GM12878 (cell line): ENCODE measurements around the gene ENOX1. TPM values are rescaled to one million over a fixed set of nuclear protein-coding genes. Genes with fewer than 3 reads are reported as not detected.

Source experiments
- ATAC-seq: fragments of 200-7000 bp; cut with Tn5 transposase; 3 replicates; pipeline ENCODE4 v1.9.1; 2020; ENCODE audit warnings: mild to moderate bottlenecking, moderate library complexity
- BruUV-seq: library from RNA; stranded (reverse); fragments of 400-500 nt; replicated peaks from 2 replicates; lab custom pipeline; 2021; lab: Mats Ljungman, UMichigan
- CTCF ChIA-PET: fragments of 300-600 bp; sonication (Branson Sonifier 250); formaldehyde crosslinking; extraction: SDS; loops from one replicate; lab custom pipeline; 2021; ENCODE audit warnings: inconsistent platforms; lab: Yijun Ruan, JAX
- POLR2A ChIA-PET: fragments of 350-600 bp; formaldehyde crosslinking; extraction: SDS; loops from one replicate; lab custom pipeline; 2021; ENCODE audit warnings: inconsistent platforms; lab: Charles Lee
- RAD21 ChIA-PET: fragments of 300-600 bp; sonication (Branson Sonifier 250); formaldehyde crosslinking; loops from one replicate; lab custom pipeline; 2023; ENCODE audit warnings: antibody characterized with exemption; ENCODE audit not compliant: unreplicated experiment; lab: Charles Lee
- SMC1A ChIA-PET: fragments of 300-600 bp; sonication (Branson Sonifier 250); formaldehyde crosslinking; loops from one replicate; lab custom pipeline; 2023; ENCODE audit not compliant: unreplicated experiment, uncharacterized antibody; lab: Charles Lee
- DNase-seq: peaks from one replicate; pipeline ENCODE4 v3.0.0-alpha.2; 2011; ENCODE audit warnings: low read depth, low spot score
- FAIRE-seq: peaks from 3 replicates; lab custom pipeline; 2011; peaks lifted over from hg19 to GRCh38; lab: Jason Lieb, UNC
- H2AFZ ChIP-seq: 2 replicates; pipeline ENCODE4 v1.6.0; 2011; ENCODE audit warnings: low read depth, low read length, control low read depth; ENCODE audit not compliant: control insufficient read depth
- H3K27ac ChIP-seq: 2 replicates; pipeline ENCODE4 v1.5.1; 2011; ENCODE audit warnings: control low read depth; ENCODE audit not compliant: control insufficient read depth, insufficient read depth
- H3K27me3 ChIP-seq, 2 experiments: replicated peaks in 1 of 2; 2 replicates each; pipeline versions ENCODE4 v1.6.0 to v1.6.1; 2011; ENCODE audit warnings: low read length in 1 of 2; ENCODE audit not compliant: control insufficient read depth in 2 of 2, insufficient read depth in 2 of 2
- H3K36me3 ChIP-seq, 2 experiments: 2 replicates each; pipeline ENCODE4 v1.5.1; 2011; ENCODE audit warnings: low read length in 1 of 2; ENCODE audit not compliant: control insufficient read depth in 2 of 2, insufficient read depth in 2 of 2
- H3K4me1 ChIP-seq: 2 replicates; pipeline ENCODE4 v1.6.1; 2011; ENCODE audit warnings: mild to moderate bottlenecking, low read length, moderate library complexity, mixed read lengths; ENCODE audit not compliant: control insufficient read depth, insufficient read depth
- H3K4me2 ChIP-seq: 2 replicates; pipeline ENCODE4 v1.6.0; 2011; ENCODE audit warnings: control low read depth; ENCODE audit not compliant: control insufficient read depth, insufficient read depth
- H3K4me3 ChIP-seq: fragments of 200-600 bp; sonication (generic); 2 replicates; pipeline ENCODE4 v1.5.1; 2016
- H3K79me2 ChIP-seq: 2 replicates; pipeline ENCODE4 v1.6.0; 2011; ENCODE audit warnings: low read length; ENCODE audit not compliant: control insufficient read depth, insufficient read depth
- H3K9ac ChIP-seq: 2 replicates; pipeline ENCODE4 v1.8.0; 2011; ENCODE audit warnings: low read length, control low read depth, mixed read lengths; ENCODE audit not compliant: control insufficient read depth, insufficient read depth
- H3K9me3 ChIP-seq: replicated peaks from 3 replicates; pipeline ENCODE4 v1.5.1; 2011; ENCODE audit warnings: mild to moderate bottlenecking, low read length; ENCODE audit not compliant: control insufficient read depth, insufficient read depth
- H4K20me1 ChIP-seq: 2 replicates; pipeline ENCODE4 v1.6.0; 2011; ENCODE audit not compliant: control insufficient read depth, insufficient read depth
- BRCA1 ChIP-seq: IDR thresholded peaks from 2 replicates; pipeline ENCODE4 v1.6.1; 2011; ENCODE audit warnings: low read depth, low read length, improper control_type of control experiment
- CHD4 ChIP-seq: fragments of 200-600 bp; sonication (generic); IDR thresholded peaks from 2 replicates; pipeline ENCODE4 v1.6.1; 2016; ENCODE audit warnings: mild to moderate bottlenecking
- GATAD2B ChIP-seq: fragments of 450-650 bp; conservative IDR thresholded peaks from 2 replicates; pipeline ENCODE4 v1.6.1; 2017; ENCODE audit warnings: low read depth, mild to moderate bottlenecking, moderate library complexity
- HDAC6 ChIP-seq: fragments of 200-600 bp; sonication (generic); IDR thresholded peaks from one replicate; pipeline ENCODE4 v1.8.0; 2017; ENCODE audit warnings: antibody characterized with exemption; ENCODE audit not compliant: unreplicated experiment
- IKZF1 ChIP-seq: fragments of 450-650 bp; conservative IDR thresholded peaks from 2 replicates; pipeline ENCODE4 v1.6.1; 2017; ENCODE audit warnings: antibody characterized with exemption, mild to moderate bottlenecking
- NFYB ChIP-seq: IDR thresholded peaks from 2 replicates; pipeline ENCODE4 v1.6.1; 2011; ENCODE audit warnings: low read depth, mild to moderate bottlenecking, low read length, improper control_type of control experiment, moderate library complexity; ENCODE audit not compliant: insufficient read depth
- RUNX3 ChIP-seq: IDR thresholded peaks from 2 replicates; pipeline ENCODE4 v1.6.1; 2012; ENCODE audit warnings: low read length, inconsistent platforms
- SUZ12 ChIP-seq: fragments of 200-600 bp; sonication (generic); IDR thresholded peaks from one replicate; pipeline ENCODE4 v1.6.1; 2018; ENCODE audit warnings: antibody characterized with exemption, mild to moderate bottlenecking; ENCODE audit not compliant: unreplicated experiment
- TBL1XR1 ChIP-seq: IDR thresholded peaks from 2 replicates; pipeline ENCODE4 v1.6.1; 2012; ENCODE audit warnings: low read depth, low read length, improper control_type of control experiment
- TCF12 ChIP-seq: IDR thresholded peaks from 2 replicates; pipeline ENCODE4 v1.6.1; 2011; ENCODE audit warnings: low read depth, mild to moderate bottlenecking, low read length
- ZZZ3 ChIP-seq: IDR thresholded peaks from 2 replicates; pipeline ENCODE4 v1.6.1; 2011; ENCODE audit warnings: low read depth; ENCODE audit not compliant: control insufficient read depth, insufficient read length
- WGBS: methylation state at CpG from one replicate; pipeline ENCODE4 v1.1.6; 2016; ENCODE audit warnings: low lambda C conversion rate; ENCODE audit not compliant: insufficient replicate concordance, insufficient coverage; ENCODE audit errors: missing lambda C conversion rate; 5-methylcytosine and 5-hydroxymethylcytosine counted together
- in situ Hi-C: fragments of 300-500 bp; cut with MboI; formaldehyde crosslinking; loops from 9 replicates; pipeline ENCODE4 v1.14.3; 2018; ENCODE audit warnings: mixed read lengths
- intact Hi-C: fragments of 100-400 bp; cut with micrococcal nuclease; formaldehyde crosslinking; loops from one replicate; pipeline ENCODE4 v1.14.2; 2022; ENCODE audit not compliant: unreplicated experiment
- polyA plus RNA-seq, 11 experiments: library from polyadenylated mRNA; depleted of rRNA in 4 of 11; unstranded in 6 of 11; stranded (reverse) in 5 of 11; fragments of >200 nt; fragmentation: Nextera tagmentation in 4 of 11; fragmentation: Illumina TruSeq in 1 of 11; extraction: Ambion mirVana in 4 of 11; extraction: Trizol in 1 of 11; gene quantifications; 1 replicate in 1 of 11; 2 replicates in 10 of 11; pipeline versions ENCODE4 v1.2.1 to v1.2.3, GENCODE V29; 2011 to 2016; ENCODE audit warnings: inconsistent platforms in 2 of 11, missing spikeins in 2 of 11, low read depth in 1 of 11
- total RNA-seq, 4 experiments: library from RNA; depleted of rRNA in 3 of 4; stranded (reverse); fragments of >200 nt in 3 of 4; fragmentation: Illumina TruSeq in 1 of 4; extraction: Trizol in 1 of 4; gene quantifications; 2 replicates each; pipeline versions ENCODE4 v1.2.1 to v1.2.3, GENCODE V29; 2013 to 2021
- TF ChIP-seq, protein P1 (sequence below): IDR thresholded peaks from 2 replicates; pipeline ENCODE4 v1.6.1; 2011; ENCODE audit warnings: low read depth, mild to moderate bottlenecking, low read length, moderate library complexity, borderline replicate concordance; ENCODE audit errors: extremely low read depth
- TF ChIP-seq, protein P2 (sequence below): IDR thresholded peaks from 2 replicates; pipeline ENCODE4 v1.6.1; 2011; ENCODE audit warnings: borderline replicate concordance, low read depth, mild to moderate bottlenecking, moderate library complexity, mixed read lengths, low read length; ENCODE audit not compliant: insufficient read depth; ENCODE audit errors: extremely low read length

Gene ENOX1
- total and polyA plus RNA-seq, 10 of the 15 experiments (the other 5 are each of a cell fraction or from before 2014, with no cell fraction given) = 0.11 to 0.26 (median 0.15) TPM

DNA sequence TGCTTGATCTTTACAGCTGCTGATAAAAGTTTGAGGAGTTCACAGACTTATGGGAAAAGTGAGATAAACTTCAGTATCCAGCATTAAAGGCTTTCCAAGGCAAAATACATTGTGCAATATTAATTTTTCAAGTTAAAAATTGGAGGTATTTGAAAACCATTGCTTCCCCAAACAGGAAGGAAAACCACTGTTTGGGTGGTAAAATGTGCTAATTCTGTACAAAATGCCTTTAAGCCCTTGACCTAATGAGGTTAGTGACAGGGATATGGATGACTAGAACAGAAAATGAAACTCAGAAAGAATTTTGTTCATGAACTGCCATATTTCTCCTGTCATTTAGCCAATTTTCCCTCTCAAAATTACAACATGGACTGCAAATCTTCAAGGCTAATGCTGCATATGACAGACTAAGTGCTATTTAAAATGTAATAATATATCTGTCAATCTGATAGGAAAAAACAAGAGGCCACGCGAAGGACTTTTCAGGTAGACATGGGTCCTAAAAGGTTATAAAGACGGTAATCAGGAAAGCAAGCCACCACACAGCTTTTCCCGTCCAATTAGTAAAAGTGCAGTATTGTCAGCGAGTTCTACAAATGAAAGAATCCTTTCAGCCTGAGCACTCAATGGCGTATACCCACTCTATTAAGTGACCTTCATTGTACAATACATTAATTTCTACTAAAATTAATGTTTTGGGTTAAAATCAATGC lies 212.8 kb downstream of the ENOX1 start:
- Histone ChIP-seq H3K27me3 (no peaks in the 10 kb centered on the region; a peak in 1 of 4 replicates), H4K20me1 (no peaks in the 10 kb centered on the region), H3K4me1 (no peaks in the 10 kb centered on the region), H3K36me3 (no peaks in the 10 kb centered on the region), H2AFZ (no peak overlapping the region), H3K27ac (no peak overlapping the region), H3K9ac (no peak overlapping the region), H3K79me2 (no peaks in the 10 kb centered on the region), H3K4me2 (peak overlapping the region; percentile 25; the same call in 1 of the 2 replicates), H3K9me3 (no peaks in the 10 kb centered on the region; the same call in 2 of the 3 replicates), H3K4me3 (no peak overlapping the region)
- POLR2A ChIA-PET = no interaction called here
- SMC1A ChIA-PET = no interaction called here
- CTCF ChIA-PET = no interaction called here
- TF ChIP-seq, protein P1, sequence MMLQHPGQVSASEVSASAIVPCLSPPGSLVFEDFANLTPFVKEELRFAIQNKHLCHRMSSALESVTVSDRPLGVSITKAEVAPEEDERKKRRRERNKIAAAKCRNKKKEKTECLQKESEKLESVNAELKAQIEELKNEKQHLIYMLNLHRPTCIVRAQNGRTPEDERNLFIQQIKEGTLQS = no peak
- TF ChIP-seq NFYB (no peak), TBL1XR1 (no peak), BRCA1 (no peak)
- BruUV-seq = no TSS peak
- intact Hi-C loops = no loop called here
- no peak for DNase-seq
- WGBS = 67% methylated on average over 6 of the region's 6 CpGs
- RAD21 ChIA-PET = no interaction called here
- ATAC-seq = peak; percentile 59
- in situ Hi-C loops = no loop called here
- no peak for FAIRE-seq

DNA sequence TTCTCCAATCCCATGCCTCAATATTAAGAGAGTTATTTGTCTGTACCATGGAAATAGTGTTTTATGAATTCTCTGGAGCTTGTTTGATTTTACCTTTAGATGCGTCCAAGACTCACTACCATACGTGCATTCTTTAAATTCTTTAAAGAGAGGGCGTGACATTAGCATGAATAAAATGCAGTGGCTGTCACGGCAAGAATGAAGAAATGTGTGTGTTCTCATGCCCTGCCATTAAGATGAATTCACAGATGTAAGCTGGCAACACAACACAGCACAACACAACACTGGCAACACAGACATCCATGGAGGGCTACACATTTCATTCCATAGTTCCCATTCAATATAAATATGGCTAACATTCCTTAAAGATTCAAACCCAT lies 213.4 kb downstream of the ENOX1 start:
- POLR2A ChIA-PET = no interaction called here
- Histone ChIP-seq H3K4me1 (no peaks in the 10 kb centered on the region), H3K9me3 (no peaks in the 10 kb centered on the region; the same call in 2 of the 3 replicates), H3K27me3 (no peaks in the 10 kb centered on the region; a peak in 1 of 4 replicates), H3K27ac (no peak overlapping the region), H3K9ac (no peak overlapping the region), H3K4me2 (peak overlapping the region; percentile 25; the same call in 1 of the 2 replicates), H2AFZ (no peak overlapping the region), H3K79me2 (no peaks in the 10 kb centered on the region), H3K4me3 (no peak overlapping the region), H4K20me1 (no peaks in the 10 kb centered on the region), H3K36me3 (no peaks in the 10 kb centered on the region)
- ATAC-seq (no peak), DNase-seq (no peak), FAIRE-seq (no peak)
- intact Hi-C loops = no loop called here
- BruUV-seq = no TSS peak
- CTCF ChIA-PET = no interaction called here
- in situ Hi-C loops = no loop called here
- SMC1A ChIA-PET = no interaction called here
- RAD21 ChIA-PET = no interaction called here
- WGBS = 58% methylated on average over 4 of the region's 4 CpGs
- TF ChIP-seq CHD4 = no peak
- TF ChIP-seq HDAC6 = no peak
- no peak for TF ChIP-seq TCF12
- TF ChIP-seq ZZZ3 = no peak
- no peak for TF ChIP-seq RUNX3
- TF ChIP-seq IKZF1 = no peak
- TF ChIP-seq GATAD2B = no peak
- TF ChIP-seq, protein P2, sequence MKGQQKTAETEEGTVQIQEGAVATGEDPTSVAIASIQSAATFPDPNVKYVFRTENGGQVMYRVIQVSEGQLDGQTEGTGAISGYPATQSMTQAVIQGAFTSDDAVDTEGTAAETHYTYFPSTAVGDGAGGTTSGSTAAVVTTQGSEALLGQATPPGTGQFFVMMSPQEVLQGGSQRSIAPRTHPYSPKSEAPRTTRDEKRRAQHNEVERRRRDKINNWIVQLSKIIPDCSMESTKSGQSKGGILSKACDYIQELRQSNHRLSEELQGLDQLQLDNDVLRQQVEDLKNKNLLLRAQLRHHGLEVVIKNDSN = no peak
- TF ChIP-seq SUZ12 = no peak
